ENCODE results near the gene TFAP2E. TPM values are rescaled to one million over a fixed set of nuclear protein-coding genes. Genes with fewer than 3 reads are reported as not detected.

Gene TFAP2E
- total RNA-seq, 1 experiment from 2014 or later = 6.1 TPM

GRCh38 chr1:35556484-35557117 is 16.5 kb upstream of the TFAP2E start:
- no peak for DNase-seq (ENCODE audit: low read depth, low spot score)
- no peak overlapping the region for H2AFZ ChIP-seq (ENCODE audit: low read depth, low read length, poor library complexity, severe bottlenecking)
- CTCF ChIA-PET = interaction anchor here (1.5 to 1.7 kb wide), 3 partner anchors 106 to 212 kb away, joined by 4 to 6 read pairs (median 4); no protein-coding TSS in a partner anchor
- peak overlapping the region; percentile 78 to 89 for H3K4me3 ChIP-seq (replicated peaks in 1 of 2; ENCODE audit: low read depth in 1 of 2, low read length in 2 of 2)
- no peaks in the 10 kb centered on the region for H3K9me2 ChIP-seq (ENCODE audit: insufficient read depth)
- peaks cover 7 to 9% of the 10 kb centered on the region in 2 experiments for H3K36me3 ChIP-seq (ENCODE audit: control insufficient read depth in 1 of 2, insufficient read depth in 2 of 2, low read length in 2 of 2)
- POLR2A ChIA-PET = interaction anchor here (0.6 to 1.7 kb wide), 5 partner anchors 8 to 159 kb away, joined by 3 to 6 read pairs (median 3); partner anchors contain the start of gene TFAP2E
- no peak for ATAC-seq
- peak overlapping the region; percentile 85 for H3K4me2 ChIP-seq (ENCODE audit: low read length)
- BruUV-seq (replicated peaks) = TSS peak; percentile 40
- intact Hi-C loops (cut with micrococcal nuclease) = loop anchor here (2.0 kb wide), 1 partner anchor 364 kb away; the partner anchor contains the start of gene SFPQ
- no peaks in the 10 kb centered on the region for H4K20me1 ChIP-seq (ENCODE audit: insufficient read depth)
- peak overlapping the region; percentile 84 for H3K27ac ChIP-seq (ENCODE audit: low read depth, low read length)
- peaks cover 37% of the 10 kb centered on the region for H3K79me2 ChIP-seq (ENCODE audit: insufficient read depth, low read length)
- H3K27me3 ChIP-seq (ENCODE audit: insufficient read depth, low read length) = no peaks in the 10 kb centered on the region
- TF ChIP-seq CTCF (IDR thresholded peaks at IDR 0.05 in 2 of 3, conservative IDR thresholded peaks at IDR 0.05 in 1 of 3; ENCODE audit: borderline replicate concordance in 1 of 3, insufficient read depth in 1 of 3, low read depth in 2 of 3, low read length in 2 of 3) = no peak
- no peak for TF ChIP-seq JUND (IDR thresholded peaks at IDR 0.05)
- TF ChIP-seq ZNF274 (IDR thresholded peaks at IDR 0.05; ENCODE audit: low read depth, low read length) = no peak
- TF ChIP-seq POLR2A (IDR thresholded peaks at IDR 0.05; ENCODE audit: borderline replicate concordance, extremely low read depth, insufficient read depth, insufficient read length) = no peak
- no peak for TF ChIP-seq SP1 (IDR thresholded peaks at IDR 0.05; ENCODE audit: low read depth)
- TF ChIP-seq ELF1 (IDR thresholded peaks at IDR 0.05; ENCODE audit: borderline replicate concordance, low read depth) = no peak
- no peak for TF ChIP-seq ZFX (IDR thresholded peaks at IDR 0.05)
- no peak for TF ChIP-seq TCF7L2 (IDR thresholded peaks at IDR 0.05; ENCODE audit: borderline replicate concordance, extremely low read depth, insufficient read depth, insufficient read length)
- no peak for TF ChIP-seq CBX3 (IDR thresholded peaks at IDR 0.05; ENCODE audit: low read depth)
- no peak for TF ChIP-seq EZH2phosphoT487 (IDR thresholded peaks at IDR 0.05; ENCODE audit: borderline replicate concordance)
- TF ChIP-seq ATF3 (IDR thresholded peaks at IDR 0.05) = no peak
- no peak for TF ChIP-seq FOSL1 (IDR thresholded peaks at IDR 0.05; ENCODE audit: low read depth)
- TF ChIP-seq MAX (IDR thresholded peaks at IDR 0.05) = no peak
- TF ChIP-seq RAD21 (IDR thresholded peaks at IDR 0.05; ENCODE audit: low read depth) = no peak
- no peak for TF ChIP-seq ZBTB33 (IDR thresholded peaks at IDR 0.05; ENCODE audit: extremely low read depth, insufficient replicate concordance, low read length)
- TF ChIP-seq EZH2 (IDR thresholded peaks at IDR 0.05) = no peak
- no peak for TF ChIP-seq SRF (IDR thresholded peaks at IDR 0.05; ENCODE audit: low read depth)
- H3K9me3 ChIP-seq (ENCODE audit: control insufficient read depth in 1 of 2, insufficient read depth in 1 of 2, low read depth in 1 of 2, low read length in 2 of 2) = no peaks in the 10 kb centered on the region
- RAD21 ChIA-PET (ENCODE audit: low non-redundant PET in 1 of 2, low total read pairs in 2 of 2, uncharacterized antibody in 2 of 2, unreplicated experiment in 2 of 2) = interaction anchor here in 1 of 2 experiments (0.6 kb wide), 1 partner anchor 106 kb away, joined by 3 read pairs; no protein-coding TSS in a partner anchor
- H3K4me1 ChIP-seq (ENCODE audit: control insufficient read depth in 1 of 2, insufficient read depth in 2 of 2, low read length in 2 of 2) = peaks cover 8 to 19% of the 10 kb centered on the region in 2 experiments; a peak in 3 of 4 replicates
- peak overlapping the region; percentile 85 for H3K9ac ChIP-seq (ENCODE audit: low read length)

All from HCT116 (cell line).